Ectodermal cell (in vitro differentiated cells): ENCODE measurements around the gene LDLRAD3.
A peak's percentile ranks its signal among the peaks of the same experiment; 100 is the strongest.

Source experiments
- H3K27ac ChIP-seq: 2 replicates; pipeline ENCODE4 v1.7.0; 2013; ENCODE audit warnings: mild to moderate bottlenecking, low read depth, low read length; ENCODE audit not compliant: insufficient read depth, poor library complexity, severe bottlenecking
- H3K27me3 ChIP-seq: 2 replicates; pipeline ENCODE4 v1.7.0; 2013; ENCODE audit warnings: mild to moderate bottlenecking, low read length; ENCODE audit not compliant: insufficient read depth, control insufficient read depth, poor library complexity, severe bottlenecking
- H3K36me3 ChIP-seq: one replicate; pipeline ENCODE4 v1.7.0; 2013; ENCODE audit warnings: low read length; ENCODE audit not compliant: control insufficient read depth, insufficient read depth
- H3K4me1 ChIP-seq: one replicate; pipeline ENCODE4 v1.7.0; 2013; ENCODE audit warnings: low read length; ENCODE audit not compliant: control insufficient read depth, insufficient read depth
- H3K4me3 ChIP-seq: 2 replicates; pipeline ENCODE4 v1.7.0; 2013; ENCODE audit warnings: low read depth, low read length, control low read depth; ENCODE audit not compliant: insufficient read depth
- H3K9me3 ChIP-seq: 2 replicates; pipeline ENCODE4 v1.7.0; 2013; ENCODE audit warnings: mild to moderate bottlenecking, low read length, moderate library complexity; ENCODE audit not compliant: control insufficient read depth
- WGBS, 2 experiments: methylation state at CpG; one replicate each; pipeline ENCODE4 v1.1.7; 2013; ENCODE audit warnings: missing lambda C conversion rate in 2 of 2; 5-methylcytosine and 5-hydroxymethylcytosine counted together

Gene LDLRAD3

DNA sequence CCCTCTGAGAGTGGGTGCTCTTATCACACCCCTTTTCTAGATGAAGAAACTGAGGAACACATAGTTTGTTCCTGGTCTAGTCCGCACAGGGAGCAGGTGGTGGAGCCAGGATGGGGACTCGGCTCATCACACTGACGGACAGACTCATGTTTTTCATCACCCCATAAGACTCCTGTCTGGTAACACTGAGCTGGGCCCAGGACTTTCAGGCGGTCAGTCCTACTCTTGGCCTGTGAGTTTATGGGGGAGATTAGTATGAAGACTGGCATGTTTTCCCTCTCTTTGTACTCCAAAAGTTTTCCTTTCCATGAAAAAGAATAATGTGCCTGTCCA lies 160.8 kb downstream of the LDLRAD3 start:
- Histone ChIP-seq H3K4me3 (no peak overlapping the region), H3K9me3 (no peaks in the 10 kb centered on the region), H3K27me3 (no peaks in the 10 kb centered on the region), H3K27ac (peak overlapping the region; percentile 79), H3K36me3 (peaks cover 10% of the 10 kb centered on the region), H3K4me1 (peaks cover 34% of the 10 kb centered on the region)
- 87 to 89% methylated on average over 4 of the region's 4 CpGs for WGBS, 2 experiments

- Histone ChIP-seq H3K4me1 (peaks cover 48% of the 10 kb centered on the region), H3K27ac (peak overlapping the region; percentile 79), H3K9me3 (no peaks in the 10 kb centered on the region), H3K4me3 (no peak overlapping the region), H3K36me3 (peaks cover 4% of the 10 kb centered on the region), H3K27me3 (no peaks in the 10 kb centered on the region)
- 92 to 93% methylated on average over 9 of the region's 9 CpGs for WGBS, 2 experiments
These were observed 162.1 kb downstream of the LDLRAD3 start for GRCh38 chr11:36105743-36106581.

DNA sequence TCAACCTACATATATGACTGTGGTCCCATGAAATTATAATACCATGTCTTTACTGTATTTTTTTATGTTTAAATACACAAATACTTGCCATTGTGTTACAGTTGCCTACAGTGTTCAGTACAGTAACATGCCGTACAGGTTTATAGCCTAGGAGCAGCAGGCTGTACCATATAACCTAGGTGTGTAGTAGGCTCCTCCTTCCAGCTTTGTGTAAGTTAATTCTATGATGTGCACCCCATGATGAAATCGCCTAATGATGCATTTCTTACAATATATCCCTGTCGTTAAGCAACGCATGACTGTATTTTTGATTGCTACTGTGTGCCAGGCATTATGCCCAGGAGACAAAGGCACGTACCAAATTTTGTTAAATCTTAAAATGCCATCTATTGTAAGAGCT lies 163.7 kb downstream of the LDLRAD3 start:
- Histone ChIP-seq H3K4me1 (peaks cover 53% of the 10 kb centered on the region), H3K4me3 (no peak overlapping the region), H3K9me3 (no peaks in the 10 kb centered on the region), H3K36me3 (peaks cover 4% of the 10 kb centered on the region), H3K27me3 (no peaks in the 10 kb centered on the region), H3K27ac (no peak overlapping the region)
- 96 to 99% methylated on average over 5 of the region's 5 CpGs for WGBS, 2 experiments

- Histone ChIP-seq H3K36me3 (peaks cover 12% of the 10 kb centered on the region), H3K4me3 (no peak overlapping the region), H3K9me3 (no peaks in the 10 kb centered on the region), H3K27me3 (no peaks in the 10 kb centered on the region), H3K27ac (peak overlapping the region; percentile 95), H3K4me1 (peaks cover 52% of the 10 kb centered on the region)
- 71 to 72% methylated on average over 12 of the region's 12 CpGs for WGBS, 2 experiments
These were observed 165.2 kb downstream of the LDLRAD3 start for GRCh38 chr11:36108881-36109589.

DNA sequence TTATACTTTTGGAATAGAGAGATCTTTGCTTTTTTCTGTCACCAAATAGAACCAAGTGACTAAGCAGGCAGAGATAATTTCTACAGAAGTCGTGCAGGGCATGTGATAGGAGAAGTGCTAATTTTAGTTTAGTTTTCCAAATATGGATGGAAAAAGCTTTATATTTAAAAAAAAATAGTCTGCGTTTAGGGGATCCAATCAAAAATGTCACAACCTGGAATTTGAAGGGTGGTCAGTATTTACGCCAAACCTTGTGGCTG lies 165.7 kb downstream of the LDLRAD3 start:
- Histone ChIP-seq H3K27ac (peak overlapping the region; percentile 95), H3K36me3 (peaks cover 12% of the 10 kb centered on the region), H3K27me3 (no peaks in the 10 kb centered on the region), H3K9me3 (no peaks in the 10 kb centered on the region), H3K4me1 (peaks cover 47% of the 10 kb centered on the region), H3K4me3 (no peak overlapping the region)
- WGBS, 2 experiments: 6 to 18% methylated on average over 3 of the region's 3 CpGs

DNA sequence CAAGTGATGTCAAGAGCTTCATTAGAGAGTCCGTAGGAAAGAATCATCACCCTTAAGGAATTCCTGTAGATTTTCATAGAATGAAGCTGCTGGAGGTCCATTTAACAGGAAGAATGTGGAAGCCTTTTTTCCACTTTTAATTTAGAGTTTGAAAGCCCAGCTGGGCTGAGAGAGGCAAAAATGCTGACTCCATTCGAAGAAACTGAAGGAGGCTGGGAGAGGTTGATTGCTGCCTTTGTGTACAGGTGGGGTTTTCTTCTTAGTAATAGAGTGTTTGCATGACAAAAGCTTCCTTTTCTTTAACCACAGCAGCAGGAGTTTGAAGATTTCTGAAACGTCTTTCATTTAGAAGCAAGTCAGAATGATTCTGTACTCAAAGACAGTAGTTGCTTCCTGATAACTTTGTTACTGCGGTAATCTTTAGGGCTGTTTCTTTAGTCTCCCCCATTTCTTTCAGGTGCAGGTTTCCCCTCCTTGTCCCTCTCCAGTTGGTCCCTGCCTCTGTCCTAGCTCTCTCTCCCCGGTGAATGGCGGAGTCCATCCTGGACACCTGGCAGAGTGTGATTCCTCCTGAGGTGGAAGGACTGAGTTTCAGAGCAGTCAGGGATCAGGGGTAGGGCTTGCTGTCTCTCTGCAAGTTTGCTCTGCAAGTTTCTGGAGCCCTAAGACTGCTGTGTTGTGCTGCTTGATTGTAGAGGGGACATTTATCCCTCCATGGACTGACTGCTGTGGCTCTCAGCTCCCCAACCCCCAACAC lies 166.2 kb downstream of the LDLRAD3 start:
- peaks cover 14% of the 10 kb centered on the region for H3K36me3 ChIP-seq
- H3K27me3 ChIP-seq: no peaks in the 10 kb centered on the region
- H3K27ac ChIP-seq: peak overlapping the region; percentile 95
- no peak overlapping the region for H3K4me3 ChIP-seq
- H3K4me1 ChIP-seq: peaks cover 42% of the 10 kb centered on the region
- H3K9me3 ChIP-seq: no peaks in the 10 kb centered on the region
- WGBS, 2 experiments: 3 to 4% methylated on average over 6 of the region's 6 CpGs

GRCh38 chr11:36110668-36111410 lies 167.0 kb downstream of the LDLRAD3 start:
- H3K27me3 ChIP-seq: no peaks in the 10 kb centered on the region
- H3K27ac ChIP-seq: peak overlapping the region; percentile 95
- no peak overlapping the region for H3K4me3 ChIP-seq
- H3K4me1 ChIP-seq: peaks cover 34% of the 10 kb centered on the region
- no peaks in the 10 kb centered on the region for H3K9me3 ChIP-seq
- H3K36me3 ChIP-seq: peaks cover 20% of the 10 kb centered on the region
- 54% methylated on average over 9 of the region's 9 CpGs for WGBS, 2 experiments

DNA sequence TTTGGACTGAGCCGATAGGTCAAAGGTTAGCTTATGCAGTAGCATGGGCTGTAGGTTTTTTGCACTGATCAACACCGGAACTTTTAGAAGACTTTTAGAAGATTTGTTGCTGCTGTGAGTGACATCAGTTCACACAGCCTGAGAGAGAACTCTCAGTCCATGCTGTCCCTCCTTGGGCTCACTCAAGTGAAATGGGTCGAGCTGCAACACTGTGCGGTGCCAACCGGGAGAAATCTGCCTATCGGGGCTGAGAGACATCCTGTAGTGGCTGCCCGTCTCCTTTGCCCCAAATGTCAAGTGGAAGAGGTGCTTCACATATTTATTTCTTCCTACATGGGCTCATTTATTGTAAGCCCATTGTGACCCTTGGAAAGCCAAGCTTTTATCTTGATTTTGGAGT lies 170.2 kb downstream of the LDLRAD3 start:
- Histone ChIP-seq H3K27ac (no peak overlapping the region), H3K27me3 (no peaks in the 10 kb centered on the region)

GRCh38 chr11:36115378-36115801 lies 171.5 kb downstream of the LDLRAD3 start:
- WGBS, 2 experiments: 96 to 97% methylated on average over 9 of the region's 9 CpGs
- Histone ChIP-seq H3K4me1 (peaks cover 11% of the 10 kb centered on the region), H3K36me3 (peaks cover 24% of the 10 kb centered on the region), H3K27me3 (no peaks in the 10 kb centered on the region), H3K27ac (no peak overlapping the region), H3K9me3 (no peaks in the 10 kb centered on the region), H3K4me3 (no peak overlapping the region)

More for the DNA sequence above, 170.2 kb downstream of the LDLRAD3 start:
- Histone ChIP-seq H3K4me1 (peaks cover 24% of the 10 kb centered on the region), H3K4me3 (no peak overlapping the region), H3K9me3 (no peaks in the 10 kb centered on the region), H3K36me3 (peaks cover 24% of the 10 kb centered on the region)
- 94 to 98% methylated on average over 7 of the region's 7 CpGs for WGBS, 2 experiments
